ENCODE results near the gene CEP135. TPM values are rescaled to one million over a fixed set of nuclear protein-coding genes. Genes with fewer than 3 reads are reported as not detected.
A peak's percentile ranks its signal among the peaks of the same experiment; 100 is the strongest.

CEP135 gene
- total and polyA plus RNA-seq, 8 donors: 0.76 to 18.1 (median 6.3) TPM

DNA sequence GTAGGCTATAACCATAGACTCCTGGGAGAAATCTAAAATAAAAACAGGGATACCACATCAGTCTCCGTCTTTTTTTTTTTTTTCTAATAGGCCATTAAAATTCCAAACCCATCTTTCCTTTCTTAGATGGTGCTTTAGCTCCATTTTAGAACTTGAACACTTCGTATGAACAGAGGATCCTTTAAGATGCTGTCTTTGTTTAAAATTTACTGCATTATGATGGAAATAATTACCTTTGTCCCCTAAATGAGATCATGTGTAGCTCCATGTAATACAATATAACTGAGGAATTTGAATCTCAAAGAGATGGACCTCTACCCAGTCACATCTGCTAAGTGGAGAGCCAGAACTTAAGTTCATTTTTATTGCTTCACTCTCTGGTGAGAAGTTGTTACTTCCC, 47.9 kb downstream of the CEP135 start:
- no peaks in the 10 kb centered on the region for H3K9me3 ChIP-seq
- intact Hi-C loops (cut with DNase I; ENCODE audit: low total_unique reads): no loop called here
- no peaks in the 10 kb centered on the region for H3K27me3 ChIP-seq
- WGBS, 5 donors: 91 to 95% (median 94%) methylated on average over 2 of the region's 2 CpGs
- TF ChIP-seq POLR2A (IDR thresholded peaks at IDR 0.05) (no peak), CTCF (IDR thresholded peaks at IDR 0.05) (no peak), POLR2AphosphoS5 (IDR thresholded peaks at IDR 0.05) (no peak), EP300 (IDR thresholded peaks at IDR 0.05) (no peak)
- peaks cover 8 to 33% (median 24%) of the 10 kb centered on the region in 4 donors for H3K36me3 ChIP-seq
- H3K4me1 ChIP-seq: no peaks in the 10 kb centered on the region
- H3K27ac ChIP-seq: no peak overlapping the region
- H3K4me3 ChIP-seq: no peak overlapping the region
- no peak for DNase-seq

- no peak for DNase-seq
- TF ChIP-seq EP300 (IDR thresholded peaks at IDR 0.05) (no peak), POLR2AphosphoS5 (IDR thresholded peaks at IDR 0.05) (no peak), CTCF (IDR thresholded peaks at IDR 0.05) (no peak), POLR2A (IDR thresholded peaks at IDR 0.05) (no peak)
Measured at GRCh38 chr4:56003606-56004005, 54.9 kb downstream of the CEP135 start.

DNA sequence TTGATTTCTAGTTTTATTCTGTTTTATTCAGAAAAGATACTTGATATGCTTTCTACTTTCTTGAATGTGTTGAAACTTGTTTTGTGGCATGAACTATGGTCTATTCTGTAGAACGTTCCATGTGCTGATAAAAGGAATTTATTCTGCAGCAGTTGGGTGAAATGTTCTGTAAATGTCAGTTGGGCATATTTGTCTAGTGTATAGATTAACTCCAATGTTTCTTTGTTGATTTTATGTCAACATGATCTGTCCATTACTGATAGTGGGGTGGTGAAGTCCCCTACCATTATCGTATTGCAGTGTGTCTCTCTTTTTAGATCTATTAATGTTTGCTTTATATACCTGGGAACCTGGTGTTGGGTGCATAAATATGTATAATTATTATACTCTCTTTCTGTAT, 55.5 kb downstream of the CEP135 start:
- Histone ChIP-seq H3K27ac (no peak overlapping the region), H3K27me3 (no peaks in the 10 kb centered on the region), H3K4me1 (no peaks in the 10 kb centered on the region), H3K36me3 (peaks cover 8 to 79% (median 48%) of the 10 kb centered on the region in 4 donors), H3K4me3 (no peak overlapping the region), H3K9me3 (no peaks in the 10 kb centered on the region)
- intact Hi-C loops (cut with DNase I; ENCODE audit: low total_unique reads): no loop called here
- peak in 1 of 2 donors; percentile 3 for DNase-seq
- TF ChIP-seq CTCF (IDR thresholded peaks at IDR 0.05): no peak
- no peak for TF ChIP-seq POLR2AphosphoS5 (IDR thresholded peaks at IDR 0.05)
- TF ChIP-seq POLR2A (IDR thresholded peaks at IDR 0.05): no peak
- no peak for TF ChIP-seq EP300 (IDR thresholded peaks at IDR 0.05)
- 36 to 57% (median 48%) methylated on average over 2 of the region's 2 CpGs for WGBS, 5 donors

More at GRCh38 chr4:56003606-56004005, 54.9 kb downstream of the CEP135 start:
- intact Hi-C loops (cut with DNase I; ENCODE audit: low total_unique reads): no loop called here
- Histone ChIP-seq H3K36me3 (peaks cover 8 to 75% (median 44%) of the 10 kb centered on the region in 4 donors), H3K27me3 (no peaks in the 10 kb centered on the region), H3K27ac (no peak overlapping the region), H3K4me1 (no peaks in the 10 kb centered on the region), H3K9me3 (no peaks in the 10 kb centered on the region), H3K4me3 (no peak overlapping the region)
- 90 to 99% (median 97%) methylated on average over 3 of the region's 3 CpGs for WGBS, 5 donors

- Histone ChIP-seq H3K9me3 (no peaks in the 10 kb centered on the region), H3K27ac (no peak overlapping the region), H3K4me1 (no peaks in the 10 kb centered on the region), H3K27me3 (no peaks in the 10 kb centered on the region), H3K36me3 (peaks cover 15 to 76% (median 53%) of the 10 kb centered on the region in 4 donors), H3K4me3 (no peak overlapping the region)
- no peak for DNase-seq
- TF ChIP-seq CTCF (IDR thresholded peaks at IDR 0.05) (no peak), EP300 (IDR thresholded peaks at IDR 0.05) (no peak), POLR2A (IDR thresholded peaks at IDR 0.05) (no peak), POLR2AphosphoS5 (IDR thresholded peaks at IDR 0.05) (no peak)
- intact Hi-C loops (cut with DNase I; ENCODE audit: low total_unique reads): no loop called here
Measured at GRCh38 chr4:56007154-56007553, 58.4 kb downstream of the CEP135 start.
